ENCODE data around the gene INS. TPM values are rescaled to one million over a fixed set of nuclear protein-coding genes. Genes with fewer than 3 reads are reported as not detected.

Gene INS
- total and polyA plus RNA-seq, 2 of the 13 experiments (the other 11 are each of a cell fraction or from before 2014, with no cell fraction given), result not detected

DNA sequence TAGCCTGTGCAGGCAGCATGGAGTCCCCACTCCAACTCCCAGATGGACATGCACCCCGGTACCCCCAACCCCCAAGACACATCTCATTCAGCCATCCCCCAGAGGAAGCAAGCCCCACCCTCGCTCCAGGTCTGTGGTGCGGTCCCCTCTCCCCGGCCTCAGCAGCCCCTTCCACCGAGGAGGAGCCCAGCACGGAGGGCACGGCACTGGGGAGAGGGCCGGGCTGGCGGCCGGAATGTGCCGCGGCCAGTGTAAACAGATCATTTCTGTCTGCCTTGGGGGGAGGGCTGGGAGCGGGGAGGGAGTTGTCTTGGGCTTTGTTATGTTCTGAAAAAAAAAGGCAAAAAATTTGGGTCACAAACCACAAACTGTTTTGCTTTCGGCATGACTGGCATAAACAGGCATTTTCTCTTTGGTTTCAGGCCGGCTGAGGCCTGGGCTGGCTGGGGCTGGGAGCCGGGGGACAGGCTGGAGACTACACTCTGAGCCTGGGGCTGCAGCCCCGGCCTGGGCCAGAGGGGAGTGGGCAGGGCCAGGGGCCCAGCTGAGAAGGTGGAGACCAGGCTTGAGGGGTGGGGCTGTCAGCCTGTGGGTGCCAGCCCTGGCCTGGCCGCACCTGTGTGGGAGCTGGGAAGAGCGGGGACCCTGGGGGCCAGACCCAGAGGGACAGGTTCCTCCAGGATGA lies 38.6 kb downstream of the INS start (continued):
- TF ChIP-seq ZNF788 (CRISPR knock-in tag; IDR thresholded peaks at IDR 0.05; ENCODE audit: borderline replicate concordance) (peak; percentile 78; the same call in 1 of the 2 replicates), FOXA1 (IDR thresholded peaks at IDR 0.05) (no peak), FOXA1 (CRISPR knock-in tag; IDR thresholded peaks at IDR 0.05) (peak; percentile 84), ZBTB1 (CRISPR knock-in tag; IDR thresholded peaks at IDR 0.05; ENCODE audit: borderline replicate concordance) (no peak), GATAD1 (CRISPR knock-in tag; IDR thresholded peaks at IDR 0.05) (no peak), HOXA5 (CRISPR knock-in tag; IDR thresholded peaks at IDR 0.05) (no peak), CEBPG (CRISPR knock-in tag; IDR thresholded peaks at IDR 0.05) (no peak), ZMYM3 (CRISPR knock-in tag; IDR thresholded peaks at IDR 0.05) (no peak), HDAC1 (CRISPR knock-in tag; IDR thresholded peaks at IDR 0.05) (peak; percentile 24; the same call in 1 of the 2 replicates), KDM5B (CRISPR knock-in tag; IDR thresholded peaks at IDR 0.05; ENCODE audit: borderline replicate concordance) (peak; percentile 8; the same call in 1 of the 2 replicates), ZFX (CRISPR knock-in tag; IDR thresholded peaks at IDR 0.05; ENCODE audit: low read depth) (peak; percentile 75), NFYB (CRISPR knock-in tag; IDR thresholded peaks at IDR 0.05) (no peak), MTF2 (CRISPR knock-in tag; IDR thresholded peaks at IDR 0.05; ENCODE audit: borderline replicate concordance) (no peak), PHF21A (CRISPR knock-in tag; IDR thresholded peaks at IDR 0.05) (peak; percentile 45; the same call in 1 of the 2 replicates), KDM2A (CRISPR knock-in tag; IDR thresholded peaks at IDR 0.05; ENCODE audit: borderline replicate concordance, low read depth) (peak; percentile 45; the same call in 1 of the 2 replicates), ZNF672 (CRISPR knock-in tag; IDR thresholded peaks at IDR 0.05) (no peak), ZNF746 (CRISPR knock-in tag; IDR thresholded peaks at IDR 0.05) (peak; percentile 65; the same call in 1 of the 2 replicates), ZSCAN9 (CRISPR knock-in tag; IDR thresholded peaks at IDR 0.05; ENCODE audit: borderline replicate concordance) (no peak), BRCA1 (CRISPR knock-in tag; IDR thresholded peaks at IDR 0.05) (no peak), NCOA2 (CRISPR knock-in tag; IDR thresholded peaks at IDR 0.05) (no peak), IKZF4 (CRISPR knock-in tag; IDR thresholded peaks at IDR 0.05; ENCODE audit: borderline replicate concordance, low read depth, not compliant biosample characterization) (peak; percentile 31)
- TF ChIP-seq, protein P1, sequence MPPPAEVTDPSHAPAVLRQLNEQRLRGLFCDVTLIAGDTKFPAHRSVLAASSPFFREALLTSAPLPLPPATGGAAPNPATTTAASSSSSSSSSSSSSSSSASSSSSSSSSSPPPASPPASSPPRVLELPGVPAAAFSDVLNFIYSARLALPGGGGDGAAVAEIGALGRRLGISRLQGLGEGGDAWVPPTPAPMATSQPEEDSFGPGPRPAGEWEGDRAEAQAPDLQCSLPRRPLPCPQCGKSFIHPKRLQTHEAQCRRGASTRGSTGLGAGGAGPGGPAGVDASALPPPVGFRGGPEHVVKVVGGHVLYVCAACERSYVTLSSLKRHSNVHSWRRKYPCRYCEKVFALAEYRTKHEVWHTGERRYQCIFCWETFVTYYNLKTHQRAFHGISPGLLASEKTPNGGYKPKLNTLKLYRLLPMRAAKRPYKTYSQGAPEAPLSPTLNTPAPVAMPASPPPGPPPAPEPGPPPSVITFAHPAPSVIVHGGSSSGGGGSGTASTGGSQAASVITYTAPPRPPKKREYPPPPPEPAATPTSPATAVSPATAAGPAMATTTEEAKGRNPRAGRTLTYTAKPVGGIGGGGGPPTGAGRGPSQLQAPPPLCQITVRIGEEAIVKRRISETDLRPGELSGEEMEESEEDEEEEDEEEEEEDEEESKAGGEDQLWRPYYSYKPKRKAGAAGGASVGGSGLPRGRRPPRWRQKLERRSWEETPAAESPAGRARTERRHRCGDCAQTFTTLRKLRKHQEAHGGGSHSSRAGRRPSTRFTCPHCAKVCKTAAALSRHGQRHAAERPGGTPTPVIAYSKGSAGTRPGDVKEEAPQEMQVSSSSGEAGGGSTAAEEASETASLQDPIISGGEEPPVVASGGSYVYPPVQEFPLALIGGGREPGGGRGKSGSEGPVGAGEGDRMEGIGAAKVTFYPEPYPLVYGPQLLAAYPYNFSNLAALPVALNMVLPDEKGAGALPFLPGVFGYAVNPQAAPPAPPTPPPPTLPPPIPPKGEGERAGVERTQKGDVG (CRISPR knock-in tag; IDR thresholded peaks at IDR 0.05; ENCODE audit: borderline replicate concordance), result no peak
- TF ChIP-seq, protein P2, sequence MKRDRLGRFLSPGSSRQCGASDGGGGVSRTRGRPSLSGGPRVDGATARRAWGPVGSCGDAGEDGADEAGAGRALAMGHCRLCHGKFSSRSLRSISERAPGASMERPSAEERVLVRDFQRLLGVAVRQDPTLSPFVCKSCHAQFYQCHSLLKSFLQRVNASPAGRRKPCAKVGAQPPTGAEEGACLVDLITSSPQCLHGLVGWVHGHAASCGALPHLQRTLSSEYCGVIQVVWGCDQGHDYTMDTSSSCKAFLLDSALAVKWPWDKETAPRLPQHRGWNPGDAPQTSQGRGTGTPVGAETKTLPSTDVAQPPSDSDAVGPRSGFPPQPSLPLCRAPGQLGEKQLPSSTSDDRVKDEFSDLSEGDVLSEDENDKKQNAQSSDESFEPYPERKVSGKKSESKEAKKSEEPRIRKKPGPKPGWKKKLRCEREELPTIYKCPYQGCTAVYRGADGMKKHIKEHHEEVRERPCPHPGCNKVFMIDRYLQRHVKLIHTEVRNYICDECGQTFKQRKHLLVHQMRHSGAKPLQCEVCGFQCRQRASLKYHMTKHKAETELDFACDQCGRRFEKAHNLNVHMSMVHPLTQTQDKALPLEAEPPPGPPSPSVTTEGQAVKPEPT (CRISPR knock-in tag; IDR thresholded peaks at IDR 0.05; ENCODE audit: low read depth), result 0 out of 2 replicates have a peak, but pooled peaks have one; percentile 31
- TF ChIP-seq, protein P3, sequence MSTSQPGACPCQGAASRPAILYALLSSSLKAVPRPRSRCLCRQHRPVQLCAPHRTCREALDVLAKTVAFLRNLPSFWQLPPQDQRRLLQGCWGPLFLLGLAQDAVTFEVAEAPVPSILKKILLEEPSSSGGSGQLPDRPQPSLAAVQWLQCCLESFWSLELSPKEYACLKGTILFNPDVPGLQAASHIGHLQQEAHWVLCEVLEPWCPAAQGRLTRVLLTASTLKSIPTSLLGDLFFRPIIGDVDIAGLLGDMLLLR (CRISPR knock-in tag; IDR thresholded peaks at IDR 0.05), result no peak
- TF ChIP-seq, protein P4, sequence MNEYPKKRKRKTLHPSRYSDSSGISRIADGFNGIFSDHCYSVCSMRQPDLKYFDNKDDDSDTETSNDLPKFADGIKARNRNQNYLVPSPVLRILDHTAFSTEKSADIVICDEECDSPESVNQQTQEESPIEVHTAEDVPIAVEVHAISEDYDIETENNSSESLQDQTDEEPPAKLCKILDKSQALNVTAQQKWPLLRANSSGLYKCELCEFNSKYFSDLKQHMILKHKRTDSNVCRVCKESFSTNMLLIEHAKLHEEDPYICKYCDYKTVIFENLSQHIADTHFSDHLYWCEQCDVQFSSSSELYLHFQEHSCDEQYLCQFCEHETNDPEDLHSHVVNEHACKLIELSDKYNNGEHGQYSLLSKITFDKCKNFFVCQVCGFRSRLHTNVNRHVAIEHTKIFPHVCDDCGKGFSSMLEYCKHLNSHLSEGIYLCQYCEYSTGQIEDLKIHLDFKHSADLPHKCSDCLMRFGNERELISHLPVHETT (CRISPR knock-in tag; conservative IDR thresholded peaks at IDR 0.05), result no peak

Data from HepG2 (cell line).